Gastrocnemius medialis (tissue), 4 donors: ENCODE measurements around the gene SENP8. TPM values are rescaled to one million over a fixed set of nuclear protein-coding genes. Genes with fewer than 3 reads are reported as not detected.

Experiments used
- ATAC-seq, 2 donors: fragments of 150-250 bp; one replicate each; pipeline ENCODE4 v1.9.1; 2016
- DNase-seq, 2 donors: peaks; one replicate each; pipeline ENCODE4 v3.0.0-alpha.2; 2019
- H3K27ac ChIP-seq, 4 donors: fragments of 200-600 bp; sonication (generic); 1 replicate in 1 of 4; 2 replicates in 3 of 4; pipeline ENCODE4 v1.5.1; 2016 to 2018; ENCODE audit warnings: mild to moderate bottlenecking in 2 of 4, moderate library complexity in 1 of 4
- H3K27me3 ChIP-seq, 3 donors: fragments of 200-600 bp; sonication (generic) in 2 of 3; 1 replicate in 1 of 3; 2 replicates in 2 of 3; pipeline versions ENCODE4 v1.5.1 to v1.6.0; 2016 to 2019; ENCODE audit warnings: mild to moderate bottlenecking in 1 of 3, moderate library complexity in 1 of 3
- H3K36me3 ChIP-seq, 2 donors: fragments of 200-600 bp; sonication (generic) in 1 of 2; one replicate each; pipeline ENCODE4 v1.5.1; 2017 to 2018
- H3K4me1 ChIP-seq, 2 donors: fragments of 200-600 bp; sonication (generic) in 1 of 2; one replicate each; pipeline ENCODE4 v1.5.1; 2016 to 2017; ENCODE audit warnings: mild to moderate bottlenecking in 2 of 2
- H3K4me3 ChIP-seq, 4 donors: fragments of 200-600 bp; sonication (generic) in 3 of 4; 1 replicate in 1 of 4; 2 replicates in 3 of 4; pipeline ENCODE4 v1.5.1; 2016 to 2019; ENCODE audit warnings: mild to moderate bottlenecking in 2 of 4
- H3K9me3 ChIP-seq, 3 donors: fragments of 200-600 bp; sonication (generic) in 2 of 3; 1 replicate in 1 of 3; 2 replicates in 2 of 3; pipeline ENCODE4 v1.5.1; 2016 to 2019
- POLR2A ChIP-seq, 2 donors: fragments of 450-650 bp; IDR thresholded peaks; one replicate each; pipeline ENCODE4 v1.6.1; 2017; ENCODE audit warnings: antibody characterized with exemption in 2 of 2, mild to moderate bottlenecking in 2 of 2, moderate library complexity in 2 of 2
- in situ Hi-C, 4 donors: fragments of 200-750 bp; cut with MboI; loops; one replicate each; pipeline versions ENCODE4 v1.15.0 to v1.8.0; 2017; ENCODE audit warnings: low sequenced_read_pairs in 4 of 4
- intact Hi-C: fragments of 100-400 bp; cut with DNase I; formaldehyde crosslinking; loops from one replicate; pipeline ENCODE4 v1.15.1; 2023; ENCODE audit warnings: low total_unique reads
- total RNA-seq, 4 donors: library from RNA; depleted of rRNA; stranded (reverse); fragments of >200 nt; gene quantifications; one replicate each; pipeline versions ENCODE4 v1.1.0 to v1.2.3, GENCODE V29; 2016
- TF ChIP-seq, protein P1 (sequence below), 5 experiments: fragments of 450-650 bp in 3 of 5; fragments of 200-600 bp in 2 of 5; sonication (generic) in 2 of 5; IDR thresholded peaks in 4 of 5; conservative IDR thresholded peaks in 1 of 5; 1 replicate in 4 of 5; 2 replicates in 1 of 5; pipeline ENCODE4 v1.5.1; 2016 to 2019; ENCODE audit warnings: antibody characterized with exemption in 5 of 5, mild to moderate bottlenecking in 3 of 5, moderate library complexity in 3 of 5

Gene SENP8
- total RNA-seq, 4 donors from 2014 or later: 1.0 to 3.6 (median 2.7) TPM

DNA sequence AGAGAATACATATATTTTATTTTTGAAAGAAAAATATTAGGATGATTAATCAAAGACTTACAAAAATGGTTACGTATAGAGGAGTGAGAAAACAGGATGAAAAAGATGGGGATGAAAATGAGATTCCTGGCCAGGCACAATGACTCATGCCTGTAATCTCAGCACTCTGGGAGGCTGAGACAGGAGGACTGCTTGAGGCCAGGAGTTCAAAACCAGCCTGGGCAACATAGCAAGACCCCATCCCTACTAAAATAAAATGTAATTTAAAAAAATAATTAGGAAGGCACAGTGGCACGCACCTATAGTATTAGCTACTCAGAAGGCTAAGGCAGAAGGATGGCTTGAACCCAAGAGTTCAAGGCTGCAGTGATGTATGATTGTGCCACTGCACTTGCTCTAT, 12.1 kb upstream of the SENP8 start:
- Histone ChIP-seq H3K4me1 (peaks cover 43 to 46% of the 10 kb centered on the region in 2 donors), H3K27ac (peak overlapping the region in 3 of 4 donors; percentile 71 to 98 (median 82)), H3K27me3 (no peaks in the 10 kb centered on the region), H3K4me3 (no peak overlapping the region), H3K36me3 (no peaks in the 10 kb centered on the region), H3K9me3 (no peaks in the 10 kb centered on the region)
- no peak for DNase-seq
- intact Hi-C loops: loop anchor here (5.0 kb wide), 1 partner anchor 366 kb away; the partner anchor contains the start of gene ARIH1
- TF ChIP-seq, protein P1, sequence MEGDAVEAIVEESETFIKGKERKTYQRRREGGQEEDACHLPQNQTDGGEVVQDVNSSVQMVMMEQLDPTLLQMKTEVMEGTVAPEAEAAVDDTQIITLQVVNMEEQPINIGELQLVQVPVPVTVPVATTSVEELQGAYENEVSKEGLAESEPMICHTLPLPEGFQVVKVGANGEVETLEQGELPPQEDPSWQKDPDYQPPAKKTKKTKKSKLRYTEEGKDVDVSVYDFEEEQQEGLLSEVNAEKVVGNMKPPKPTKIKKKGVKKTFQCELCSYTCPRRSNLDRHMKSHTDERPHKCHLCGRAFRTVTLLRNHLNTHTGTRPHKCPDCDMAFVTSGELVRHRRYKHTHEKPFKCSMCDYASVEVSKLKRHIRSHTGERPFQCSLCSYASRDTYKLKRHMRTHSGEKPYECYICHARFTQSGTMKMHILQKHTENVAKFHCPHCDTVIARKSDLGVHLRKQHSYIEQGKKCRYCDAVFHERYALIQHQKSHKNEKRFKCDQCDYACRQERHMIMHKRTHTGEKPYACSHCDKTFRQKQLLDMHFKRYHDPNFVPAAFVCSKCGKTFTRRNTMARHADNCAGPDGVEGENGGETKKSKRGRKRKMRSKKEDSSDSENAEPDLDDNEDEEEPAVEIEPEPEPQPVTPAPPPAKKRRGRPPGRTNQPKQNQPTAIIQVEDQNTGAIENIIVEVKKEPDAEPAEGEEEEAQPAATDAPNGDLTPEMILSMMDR (IDR thresholded peaks at IDR 0.05 in 4 of 5, conservative IDR thresholded peaks at IDR 0.05 in 1 of 5): no peak
- TF ChIP-seq POLR2A (IDR thresholded peaks at IDR 0.05): no peak
- in situ Hi-C loops: no loop called here
- ATAC-seq: no peak

GRCh38 chr15:72110355-72110754, 7.8 kb upstream of the SENP8 start:
- no peak for DNase-seq
- Histone ChIP-seq H3K27ac (peak overlapping the region in 3 of 4 donors; percentile 73 to 98 (median 82)), H3K27me3 (no peaks in the 10 kb centered on the region), H3K36me3 (no peaks in the 10 kb centered on the region), H3K4me3 (no peak overlapping the region), H3K4me1 (peaks cover 59 to 65% of the 10 kb centered on the region in 2 donors), H3K9me3 (no peaks in the 10 kb centered on the region)
- ATAC-seq: no peak
- no peak for TF ChIP-seq POLR2A (IDR thresholded peaks at IDR 0.05)
- TF ChIP-seq, protein P1 (IDR thresholded peaks at IDR 0.05 in 4 of 5, conservative IDR thresholded peaks at IDR 0.05 in 1 of 5): no peak
- in situ Hi-C loops: no loop called here
- intact Hi-C loops: no loop called here

DNA sequence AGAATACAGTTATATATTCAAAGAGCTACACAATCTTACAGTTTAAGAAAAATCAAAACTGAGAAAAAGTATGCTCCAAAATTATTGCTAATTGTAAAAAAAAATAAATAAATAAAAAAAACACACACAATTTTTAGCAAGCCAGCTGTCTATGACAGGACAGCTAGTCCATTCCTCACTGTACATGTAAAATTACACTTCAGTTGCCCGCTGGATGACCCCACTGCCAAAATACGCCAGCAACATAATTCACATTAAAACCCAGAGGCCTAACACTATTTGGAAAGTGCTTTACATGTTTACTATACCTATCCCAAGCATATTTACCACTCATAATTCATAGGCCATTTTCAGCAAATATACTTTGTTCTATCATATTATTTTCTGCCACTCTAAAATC, 6.1 kb upstream of the SENP8 start:
- Histone ChIP-seq H3K4me3 (no peak overlapping the region), H3K36me3 (no peaks in the 10 kb centered on the region), H3K27me3 (no peaks in the 10 kb centered on the region), H3K9me3 (no peaks in the 10 kb centered on the region), H3K4me1 (peaks cover 56 to 64% of the 10 kb centered on the region in 2 donors), H3K27ac (peak overlapping the region; percentile 49 to 98 (median 78))
- in situ Hi-C loops (no loop called here), intact Hi-C loops (no loop called here)
- TF ChIP-seq POLR2A (IDR thresholded peaks at IDR 0.05): no peak
- TF ChIP-seq, protein P1 (IDR thresholded peaks at IDR 0.05 in 4 of 5, conservative IDR thresholded peaks at IDR 0.05 in 1 of 5): no peak
- ATAC-seq: no peak
- DNase-seq: no peak

DNA sequence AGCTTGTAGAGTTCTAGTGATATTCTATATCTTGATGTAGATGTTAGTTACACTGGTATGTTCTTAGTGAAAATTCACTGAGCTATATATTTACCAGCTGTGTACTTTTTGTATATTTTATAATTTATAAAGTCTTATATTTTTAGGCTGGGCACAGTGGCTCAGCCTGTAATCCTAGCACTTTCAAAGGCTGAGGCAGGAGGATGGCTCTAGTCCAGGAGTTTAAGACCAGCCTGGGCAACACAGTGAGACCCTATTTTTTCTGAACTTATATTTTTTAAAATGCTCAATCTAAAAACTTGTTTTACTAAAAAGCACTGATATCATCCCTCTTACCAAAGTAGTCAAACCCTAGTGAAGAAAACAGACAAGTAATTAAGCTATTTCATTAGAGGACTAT, 5.4 kb upstream of the SENP8 start:
- H3K27me3 ChIP-seq: no peaks in the 10 kb centered on the region
- DNase-seq (no peak), ATAC-seq (no peak)
- TF ChIP-seq POLR2A (IDR thresholded peaks at IDR 0.05): no peak
- TF ChIP-seq, protein P1 (IDR thresholded peaks at IDR 0.05 in 4 of 5, conservative IDR thresholded peaks at IDR 0.05 in 1 of 5): no peak
- in situ Hi-C loops (no loop called here), intact Hi-C loops (no loop called here)
- H3K27ac ChIP-seq: peak overlapping the region; percentile 49 to 98 (median 78)
- H3K4me1 ChIP-seq: peaks cover 49 to 57% of the 10 kb centered on the region in 2 donors
- H3K9me3 ChIP-seq: no peaks in the 10 kb centered on the region
- H3K4me3 ChIP-seq: no peak overlapping the region
- H3K36me3 ChIP-seq: no peaks in the 10 kb centered on the region
